Endothelial cell (in vitro differentiated cells): Measurements from ENCODE around the gene NOMO2. TPM values are rescaled to one million over a fixed set of nuclear protein-coding genes. Genes with fewer than 3 reads are reported as not detected.
"Not testable (repeated sequence)": the region's sequence is repeated elsewhere in the genome, so short reads cannot be mapped to it uniquely, and the experiment has no call there.

Experiments used
- DNase-seq: peaks from one replicate; pipeline ENCODE4 v3.0.0; 2021; ENCODE audit warnings: low spot score
- H3K27ac Mint-ChIP-seq: one replicate; pipeline ENCODE4 v1.8.0; 2021; ENCODE audit warnings: mixed read lengths, inconsistent platforms; ENCODE audit not compliant: unreplicated experiment
- H3K27me3 Mint-ChIP-seq: one replicate; pipeline ENCODE4 v1.8.0; 2021; ENCODE audit warnings: mild to moderate bottlenecking, moderate library complexity, mixed read lengths, inconsistent platforms; ENCODE audit not compliant: unreplicated experiment
- H3K36me3 Mint-ChIP-seq: one replicate; pipeline ENCODE4 v1.8.0; 2021; ENCODE audit warnings: mild to moderate bottlenecking, low read depth, mixed read lengths, inconsistent platforms; ENCODE audit not compliant: unreplicated experiment
- H3K4me1 Mint-ChIP-seq: one replicate; pipeline ENCODE4 v1.8.0; 2021; ENCODE audit warnings: mild to moderate bottlenecking, mixed read lengths, inconsistent platforms; ENCODE audit not compliant: unreplicated experiment
- H3K4me3 Mint-ChIP-seq: one replicate; pipeline ENCODE4 v1.8.0; 2021; ENCODE audit warnings: mild to moderate bottlenecking, mixed read lengths, inconsistent platforms; ENCODE audit not compliant: unreplicated experiment
- H3K9me3 Mint-ChIP-seq: one replicate; pipeline ENCODE4 v1.8.0; 2021; ENCODE audit warnings: mixed read lengths, inconsistent platforms; ENCODE audit not compliant: unreplicated experiment
- total RNA-seq: library from RNA; stranded (reverse); fragmentation: NEBNext Ultra II Directional; extraction: Animal tissue kit (Norgen Biotek cat#: 25700); gene quantifications from one replicate; pipeline ENCODE4 v1.2.1, GENCODE V29; 2021; ENCODE audit not compliant: unreplicated experiment

The NOMO2 gene
- total RNA-seq, 1 donor from 2014 or later, result 109 TPM

GRCh38 chr16:18575945-18576344 lies 14.0 kb upstream of the NOMO2 start:
- H3K4me3 Mint-ChIP-seq, H3K27ac Mint-ChIP-seq, DNase-seq, H3K36me3 Mint-ChIP-seq, H3K27me3 Mint-ChIP-seq, H3K4me1 Mint-ChIP-seq, H3K9me3 Mint-ChIP-seq: not testable (repeated sequence)

DNA sequence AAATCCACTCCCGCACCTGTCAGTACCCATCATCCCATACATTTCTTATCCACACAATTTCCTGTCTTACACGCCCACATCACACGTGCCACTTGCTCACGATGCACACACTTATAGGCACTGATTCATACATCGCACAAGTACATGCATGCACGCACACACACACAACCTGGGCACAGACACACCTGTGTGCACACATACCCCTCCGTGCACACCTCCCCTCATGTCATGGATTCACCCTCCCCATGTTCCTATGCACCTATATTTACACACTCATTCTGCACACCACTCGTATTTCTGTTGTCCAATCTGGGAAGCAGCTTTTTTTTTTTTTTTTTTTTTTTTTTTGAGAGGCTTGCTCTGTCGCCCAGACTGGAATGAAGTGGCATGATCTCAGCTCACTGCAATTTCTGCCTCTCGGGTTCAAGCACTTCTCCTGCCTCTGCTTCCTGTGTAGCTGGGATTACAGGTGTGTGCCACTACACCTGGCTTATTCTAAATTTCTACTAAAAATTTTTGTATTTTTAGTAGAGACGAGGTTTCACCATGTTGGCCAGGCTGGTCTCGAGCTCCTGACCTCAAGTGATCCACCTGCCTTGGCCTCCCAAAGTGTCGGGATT lies 13.5 kb upstream of the NOMO2 start:
- not testable (repeated sequence) for H3K4me3 Mint-ChIP-seq, H3K36me3 Mint-ChIP-seq, DNase-seq, H3K27me3 Mint-ChIP-seq, H3K27ac Mint-ChIP-seq, H3K9me3 Mint-ChIP-seq, H3K4me1 Mint-ChIP-seq

DNA sequence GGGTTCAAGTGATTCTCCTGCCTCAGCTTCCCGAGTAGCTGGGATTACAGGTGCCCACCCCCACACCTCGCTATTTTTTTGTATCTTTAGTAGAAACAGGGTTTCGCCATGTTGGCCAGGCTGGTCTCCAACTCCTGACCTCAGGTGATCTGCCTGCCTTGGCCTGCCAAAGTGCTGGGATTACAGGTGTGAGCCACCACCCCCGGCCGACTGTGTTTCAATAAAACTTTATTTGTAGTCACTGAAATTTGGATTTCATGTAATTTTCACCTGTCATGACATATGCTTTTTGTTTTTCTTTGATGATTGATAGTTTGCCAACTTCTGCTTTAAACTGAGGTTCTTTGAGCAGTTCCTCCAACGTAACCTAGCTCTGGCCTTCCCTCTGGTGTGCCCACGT lies 12.0 kb upstream of the NOMO2 start:
- DNase-seq, H3K27me3 Mint-ChIP-seq, H3K4me3 Mint-ChIP-seq, H3K4me1 Mint-ChIP-seq, H3K27ac Mint-ChIP-seq, H3K36me3 Mint-ChIP-seq, H3K9me3 Mint-ChIP-seq: not testable (repeated sequence)

GRCh38 chr16:18572973-18573372 lies 11.1 kb upstream of the NOMO2 start:
- not testable (repeated sequence) for H3K27ac Mint-ChIP-seq, DNase-seq, H3K9me3 Mint-ChIP-seq, H3K4me1 Mint-ChIP-seq, H3K36me3 Mint-ChIP-seq, H3K27me3 Mint-ChIP-seq, H3K4me3 Mint-ChIP-seq

DNA sequence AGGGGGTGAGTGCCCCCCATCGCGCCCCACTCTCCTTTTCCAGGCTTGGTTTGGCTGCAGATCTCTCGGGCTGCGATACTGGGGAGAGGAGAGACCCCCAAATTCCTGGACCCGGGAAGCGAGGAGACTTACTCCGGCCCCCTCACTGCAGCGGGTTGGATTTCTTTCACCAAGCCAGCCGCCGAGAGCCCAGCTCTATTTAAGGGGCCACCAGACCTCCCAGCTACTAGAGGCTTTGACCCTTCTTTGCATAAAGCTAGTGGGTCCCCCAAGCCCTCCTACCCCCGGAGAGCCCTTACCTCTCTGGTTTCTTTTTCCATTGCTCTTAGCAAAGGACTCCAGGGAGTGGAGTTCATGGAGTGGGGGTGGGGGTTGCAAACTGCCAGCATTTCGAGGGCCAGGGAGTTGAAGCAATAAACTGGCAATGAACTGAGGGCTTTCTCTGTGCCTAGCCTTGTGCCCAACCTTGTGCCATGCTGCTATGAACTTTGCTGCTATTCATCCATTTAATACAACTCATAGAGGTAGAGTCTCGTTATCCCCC lies 9.5 kb upstream of the NOMO2 start:
- H3K4me3 Mint-ChIP-seq, H3K27ac Mint-ChIP-seq, H3K36me3 Mint-ChIP-seq, H3K9me3 Mint-ChIP-seq, DNase-seq, H3K27me3 Mint-ChIP-seq, H3K4me1 Mint-ChIP-seq: not testable (repeated sequence)

- not testable (repeated sequence) for H3K27ac Mint-ChIP-seq, H3K27me3 Mint-ChIP-seq, DNase-seq, H3K4me3 Mint-ChIP-seq, H3K4me1 Mint-ChIP-seq, H3K9me3 Mint-ChIP-seq, H3K36me3 Mint-ChIP-seq
These were observed 8.8 kb upstream of the NOMO2 start for GRCh38 chr16:18570529-18571306.

DNA sequence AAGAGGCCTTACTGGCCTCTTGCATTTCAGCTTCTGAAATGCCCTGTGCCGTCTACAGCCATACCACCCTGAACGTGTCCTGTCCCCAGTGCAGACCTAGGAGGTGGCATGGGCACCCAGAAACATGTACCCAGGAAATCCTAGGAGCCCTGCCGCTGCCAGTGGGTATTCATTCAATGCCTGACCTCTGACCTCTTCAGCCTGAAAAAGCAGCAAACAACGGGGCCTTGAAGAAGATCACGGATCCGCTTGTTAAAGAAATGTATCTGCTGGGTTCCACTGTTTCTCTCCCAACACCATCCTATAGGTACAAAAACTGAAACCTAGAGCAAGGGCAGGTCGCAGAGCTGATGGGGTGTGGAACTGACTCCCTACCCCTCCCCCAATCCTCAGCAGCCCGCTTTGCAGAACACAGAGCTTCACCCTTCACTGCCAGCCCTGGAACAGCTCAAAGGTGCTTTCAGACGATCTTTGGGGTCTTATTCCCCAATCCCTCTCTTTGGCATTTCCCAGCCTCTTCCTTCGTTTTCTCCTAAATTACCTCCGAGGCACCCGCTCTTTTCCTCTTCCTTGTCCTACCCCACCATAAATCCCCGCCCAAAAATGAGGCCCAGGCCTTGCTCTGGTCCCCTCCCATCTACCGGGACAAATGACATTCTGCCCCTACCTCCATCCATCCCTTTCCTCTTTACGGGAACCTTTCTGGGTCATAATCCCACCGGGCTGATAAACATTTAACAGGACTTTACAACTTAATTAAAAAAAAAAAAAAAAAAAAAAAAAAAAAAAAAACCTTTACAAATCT lies 1.3 kb downstream of the NOMO2 start:
- not testable (repeated sequence) for H3K4me3 Mint-ChIP-seq, H3K27ac Mint-ChIP-seq, H3K27me3 Mint-ChIP-seq, H3K9me3 Mint-ChIP-seq, DNase-seq, H3K4me1 Mint-ChIP-seq, H3K36me3 Mint-ChIP-seq

- DNase-seq, H3K4me3 Mint-ChIP-seq, H3K9me3 Mint-ChIP-seq, H3K27me3 Mint-ChIP-seq, H3K36me3 Mint-ChIP-seq, H3K4me1 Mint-ChIP-seq, H3K27ac Mint-ChIP-seq: not testable (repeated sequence)
These were observed 8.2 kb downstream of the NOMO2 start for GRCh38 chr16:18553671-18554070.

GRCh38 chr16:18547382-18547781 lies 14.5 kb downstream of the NOMO2 start:
- H3K27me3 Mint-ChIP-seq, DNase-seq, H3K4me1 Mint-ChIP-seq, H3K27ac Mint-ChIP-seq, H3K9me3 Mint-ChIP-seq, H3K4me3 Mint-ChIP-seq, H3K36me3 Mint-ChIP-seq: not testable (repeated sequence)

GRCh38 chr16:18546853-18547252 lies 15.0 kb downstream of the NOMO2 start:
- not testable (repeated sequence) for DNase-seq, H3K27ac Mint-ChIP-seq, H3K36me3 Mint-ChIP-seq, H3K9me3 Mint-ChIP-seq, H3K27me3 Mint-ChIP-seq, H3K4me1 Mint-ChIP-seq, H3K4me3 Mint-ChIP-seq

DNA sequence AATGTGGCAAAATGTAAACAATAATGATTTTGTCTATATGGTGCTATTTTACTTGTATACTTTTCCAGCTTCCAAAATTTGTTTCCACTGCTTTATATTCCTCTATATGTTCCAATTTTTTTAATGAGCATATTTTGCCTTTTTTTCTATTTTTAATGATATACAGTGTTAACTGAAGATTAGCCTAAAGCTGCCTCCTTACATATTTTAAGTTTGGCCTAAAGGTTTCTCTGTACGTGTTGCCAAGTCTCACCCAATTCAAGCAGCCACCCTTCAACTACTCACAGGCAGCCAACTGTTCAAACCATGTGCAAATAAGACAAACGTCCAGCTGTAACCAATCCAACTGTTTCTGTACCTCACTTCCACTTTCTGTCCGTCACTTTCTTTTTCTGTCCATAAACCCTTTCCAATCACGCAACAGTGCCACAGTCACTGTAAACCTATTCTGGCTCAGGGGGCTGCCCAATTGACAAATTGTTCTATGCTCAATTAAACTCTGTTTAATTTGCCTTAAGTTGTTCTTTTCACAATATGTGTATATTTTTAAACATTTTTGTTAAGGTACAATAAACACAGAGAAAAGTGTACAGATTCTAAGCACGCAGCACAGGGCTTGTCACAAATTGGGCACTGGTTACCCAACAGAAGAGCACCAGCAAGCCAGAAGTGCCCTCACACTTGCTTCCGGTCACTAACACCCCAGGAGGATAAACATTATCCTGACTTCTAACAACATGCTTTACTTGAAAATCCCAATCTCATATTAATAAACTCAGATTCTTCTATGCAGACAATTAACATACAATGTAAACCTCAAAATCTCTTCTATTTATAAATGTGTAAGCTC lies 17.4 kb downstream of the NOMO2 start:
- not testable (repeated sequence) for DNase-seq, H3K36me3 Mint-ChIP-seq, H3K27ac Mint-ChIP-seq, H3K4me3 Mint-ChIP-seq, H3K27me3 Mint-ChIP-seq, H3K9me3 Mint-ChIP-seq, H3K4me1 Mint-ChIP-seq
